K562 treated with DMSO at 1 percent for 4 hours (cell line): ENCODE measurements around the gene MCCC2. TPM values are rescaled to one million over a fixed set of nuclear protein-coding genes. Genes with fewer than 3 reads are reported as not detected.

ENCODE experiments used
- total RNA-seq: library from RNA; unstranded; fragments of 300-600 nt; gene quantifications from 2 replicates; pipeline ENCODE4 v1.2.3, GENCODE V29; 2022; ENCODE audit not compliant: insufficient read depth

Gene MCCC2
- 13.6 and 18.8 TPM in 2 replicates for total RNA-seq

DNA sequence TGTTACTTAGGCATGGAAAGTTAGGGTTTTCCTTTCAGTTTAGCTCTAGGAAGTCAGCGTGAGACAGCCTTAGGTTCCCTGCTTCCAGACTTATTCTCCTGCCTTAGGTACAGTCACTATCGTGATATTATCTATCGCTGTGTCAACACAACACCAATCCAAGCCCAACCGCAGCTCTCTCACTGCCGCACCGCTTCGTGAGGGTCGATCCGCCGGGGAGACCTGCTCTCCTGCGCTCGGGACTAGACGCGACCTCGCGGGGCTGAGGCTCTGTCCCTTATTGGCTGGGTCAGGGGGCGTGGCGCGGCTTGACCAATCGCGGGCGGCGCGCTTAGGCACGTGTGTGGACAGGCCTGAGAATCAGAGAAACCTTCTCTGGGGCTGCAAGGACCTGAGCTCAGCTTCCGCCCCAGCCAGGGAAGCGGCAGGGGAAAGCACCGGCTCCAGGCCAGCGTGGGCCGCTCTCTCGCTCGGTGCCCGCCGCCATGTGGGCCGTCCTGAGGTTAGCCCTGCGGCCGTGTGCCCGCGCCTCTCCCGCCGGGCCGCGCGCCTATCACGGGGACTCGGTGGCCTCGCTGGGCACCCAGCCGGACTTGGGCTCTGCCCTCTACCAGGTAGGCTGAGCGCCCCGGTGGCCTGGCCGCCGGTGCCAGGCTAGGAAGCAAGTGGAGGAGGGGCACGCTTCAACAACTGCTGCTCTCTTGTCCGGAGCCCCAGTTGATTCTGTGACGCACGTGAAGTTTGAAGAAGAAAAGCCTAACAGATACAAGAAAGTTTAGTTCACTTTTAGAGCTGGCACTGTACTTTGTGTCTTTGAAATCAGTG lies at the start of gene MCCC2:
TSS of gene MCCC2 (plus strand) at position 400 of the 825 bp plus-strand sequence. CDS start at position 486, 86 bp downstream.

Other genes with a start within 250 kb of the MCCC2 start
- 5.5 and 7.7 TPM in 2 replicates for gene BDP1, start 131.7 kb upstream of the MCCC2 start, total RNA-seq
- not detected in 2 replicates for gene CARTPT, start 131.9 kb downstream of the MCCC2 start, total RNA-seq